Gastrocnemius medialis (tissue), 4 donors: ENCODE measurements around the gene BACH1. TPM values are rescaled to one million over a fixed set of nuclear protein-coding genes. Genes with fewer than 3 reads are reported as not detected.

Experiments used
- ATAC-seq, 2 donors: fragments of 150-250 bp; one replicate each; pipeline ENCODE4 v1.9.1; 2016
- DNase-seq, 2 donors: peaks; one replicate each; pipeline ENCODE4 v3.0.0-alpha.2; 2019
- H3K27ac ChIP-seq, 4 donors: fragments of 200-600 bp; sonication (generic); 1 replicate in 1 of 4; 2 replicates in 3 of 4; pipeline ENCODE4 v1.5.1; 2016 to 2018; ENCODE audit warnings: mild to moderate bottlenecking in 2 of 4, moderate library complexity in 1 of 4
- H3K27me3 ChIP-seq, 3 donors: fragments of 200-600 bp; sonication (generic) in 2 of 3; 1 replicate in 1 of 3; 2 replicates in 2 of 3; pipeline versions ENCODE4 v1.5.1 to v1.6.0; 2016 to 2019; ENCODE audit warnings: mild to moderate bottlenecking in 1 of 3, moderate library complexity in 1 of 3
- H3K36me3 ChIP-seq, 2 donors: fragments of 200-600 bp; sonication (generic) in 1 of 2; one replicate each; pipeline ENCODE4 v1.5.1; 2017 to 2018
- H3K4me1 ChIP-seq, 2 donors: fragments of 200-600 bp; sonication (generic) in 1 of 2; one replicate each; pipeline ENCODE4 v1.5.1; 2016 to 2017; ENCODE audit warnings: mild to moderate bottlenecking in 2 of 2
- H3K4me3 ChIP-seq, 4 donors: fragments of 200-600 bp; sonication (generic) in 3 of 4; 1 replicate in 1 of 4; 2 replicates in 3 of 4; pipeline ENCODE4 v1.5.1; 2016 to 2019; ENCODE audit warnings: mild to moderate bottlenecking in 2 of 4
- H3K9me3 ChIP-seq, 3 donors: fragments of 200-600 bp; sonication (generic) in 2 of 3; 1 replicate in 1 of 3; 2 replicates in 2 of 3; pipeline ENCODE4 v1.5.1; 2016 to 2019
- POLR2A ChIP-seq, 2 donors: fragments of 450-650 bp; IDR thresholded peaks; one replicate each; pipeline ENCODE4 v1.6.1; 2017; ENCODE audit warnings: antibody characterized with exemption in 2 of 2, mild to moderate bottlenecking in 2 of 2, moderate library complexity in 2 of 2
- in situ Hi-C, 4 donors: fragments of 200-750 bp; cut with MboI; loops; one replicate each; pipeline versions ENCODE4 v1.15.0 to v1.8.0; 2017; ENCODE audit warnings: low sequenced_read_pairs in 4 of 4
- intact Hi-C: fragments of 100-400 bp; cut with DNase I; formaldehyde crosslinking; loops from one replicate; pipeline ENCODE4 v1.15.1; 2023; ENCODE audit warnings: low total_unique reads
- total RNA-seq, 4 donors: library from RNA; depleted of rRNA; stranded (reverse); fragments of >200 nt; gene quantifications; one replicate each; pipeline versions ENCODE4 v1.1.0 to v1.2.3, GENCODE V29; 2016
- TF ChIP-seq, protein P1 (sequence below), 5 experiments: fragments of 450-650 bp in 3 of 5; fragments of 200-600 bp in 2 of 5; sonication (generic) in 2 of 5; IDR thresholded peaks in 4 of 5; conservative IDR thresholded peaks in 1 of 5; 1 replicate in 4 of 5; 2 replicates in 1 of 5; pipeline ENCODE4 v1.5.1; 2016 to 2019; ENCODE audit warnings: antibody characterized with exemption in 5 of 5, mild to moderate bottlenecking in 3 of 5, moderate library complexity in 3 of 5

Gene BACH1
- total RNA-seq, 4 donors from 2014 or later = 52.4 to 72.7 (median 62.7) TPM

DNA sequence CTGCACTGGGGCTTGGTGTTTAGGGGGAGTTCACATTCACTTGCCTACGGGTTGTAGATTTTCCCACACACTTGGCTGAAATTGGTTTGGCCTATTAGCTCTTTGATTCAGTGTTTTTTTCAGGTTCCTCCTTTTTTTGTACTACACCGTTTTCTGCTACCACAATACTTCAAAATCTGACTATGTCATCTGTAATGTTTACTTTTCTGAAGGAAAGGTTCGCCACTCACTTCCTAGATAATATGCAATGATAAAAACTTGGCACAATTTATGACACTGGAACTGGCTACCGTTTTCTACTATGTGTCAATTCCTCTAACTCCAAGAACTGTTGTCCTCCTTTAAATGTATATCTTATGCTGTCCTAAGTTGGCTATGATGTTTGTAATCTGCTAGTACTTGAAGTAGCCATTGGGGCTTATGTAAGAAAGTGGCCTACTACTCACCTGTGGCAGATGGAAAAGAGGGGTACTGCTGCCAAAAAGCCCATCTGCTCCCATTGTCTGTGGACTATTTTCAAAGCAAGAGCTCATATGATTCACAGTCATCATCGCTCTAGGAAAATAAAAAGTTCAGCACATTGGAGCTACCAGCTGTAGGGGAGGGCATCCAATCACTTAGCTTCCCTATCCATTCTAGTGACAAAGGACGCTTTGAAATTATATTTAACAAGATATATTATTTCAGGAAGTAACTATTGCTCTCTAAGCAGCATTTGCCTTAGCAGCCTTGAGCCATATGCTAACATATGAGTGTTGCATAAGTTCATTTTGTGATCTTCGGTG, 42.4 kb upstream of the BACH1 start:
- Histone ChIP-seq H3K9me3 (peaks cover 0 to 3% (median 0%) of the 10 kb centered on the region in 3 donors), H3K27me3 (no peaks in the 10 kb centered on the region), H3K27ac (no peak overlapping the region), H3K4me3 (no peak overlapping the region), H3K4me1 (no peaks in the 10 kb centered on the region), H3K36me3 (no peaks in the 10 kb centered on the region)
- DNase-seq (no peak), ATAC-seq (no peak)
- TF ChIP-seq POLR2A (IDR thresholded peaks at IDR 0.05) = no peak
- TF ChIP-seq, protein P1, sequence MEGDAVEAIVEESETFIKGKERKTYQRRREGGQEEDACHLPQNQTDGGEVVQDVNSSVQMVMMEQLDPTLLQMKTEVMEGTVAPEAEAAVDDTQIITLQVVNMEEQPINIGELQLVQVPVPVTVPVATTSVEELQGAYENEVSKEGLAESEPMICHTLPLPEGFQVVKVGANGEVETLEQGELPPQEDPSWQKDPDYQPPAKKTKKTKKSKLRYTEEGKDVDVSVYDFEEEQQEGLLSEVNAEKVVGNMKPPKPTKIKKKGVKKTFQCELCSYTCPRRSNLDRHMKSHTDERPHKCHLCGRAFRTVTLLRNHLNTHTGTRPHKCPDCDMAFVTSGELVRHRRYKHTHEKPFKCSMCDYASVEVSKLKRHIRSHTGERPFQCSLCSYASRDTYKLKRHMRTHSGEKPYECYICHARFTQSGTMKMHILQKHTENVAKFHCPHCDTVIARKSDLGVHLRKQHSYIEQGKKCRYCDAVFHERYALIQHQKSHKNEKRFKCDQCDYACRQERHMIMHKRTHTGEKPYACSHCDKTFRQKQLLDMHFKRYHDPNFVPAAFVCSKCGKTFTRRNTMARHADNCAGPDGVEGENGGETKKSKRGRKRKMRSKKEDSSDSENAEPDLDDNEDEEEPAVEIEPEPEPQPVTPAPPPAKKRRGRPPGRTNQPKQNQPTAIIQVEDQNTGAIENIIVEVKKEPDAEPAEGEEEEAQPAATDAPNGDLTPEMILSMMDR (IDR thresholded peaks at IDR 0.05 in 4 of 5, conservative IDR thresholded peaks at IDR 0.05 in 1 of 5) = no peak
- in situ Hi-C loops (no loop called here), intact Hi-C loops (no loop called here)

DNA sequence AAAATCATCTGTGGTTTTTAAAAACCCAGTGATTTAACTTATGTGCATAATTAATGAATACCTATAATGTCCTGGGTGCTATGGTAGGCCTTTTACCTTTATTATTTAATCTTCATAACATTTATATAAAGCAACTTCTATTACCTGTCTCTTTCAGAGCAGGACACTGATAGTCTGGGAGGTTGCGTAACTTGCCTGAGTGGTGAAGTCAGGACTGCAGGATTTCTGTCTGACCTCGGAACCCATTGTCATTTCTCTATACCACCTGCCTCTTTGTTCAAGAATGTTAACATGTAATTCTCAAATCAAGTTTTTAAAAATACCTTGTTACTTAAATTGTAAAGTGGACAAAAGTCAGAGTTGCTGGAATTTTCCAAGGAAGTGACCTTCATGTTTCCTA, 41.0 kb upstream of the BACH1 start:
- Histone ChIP-seq H3K9me3 (peaks cover 0 to 3% (median 0%) of the 10 kb centered on the region in 3 donors), H3K27ac (no peak overlapping the region), H3K4me3 (no peak overlapping the region), H3K27me3 (no peaks in the 10 kb centered on the region), H3K4me1 (no peaks in the 10 kb centered on the region), H3K36me3 (no peaks in the 10 kb centered on the region)
- in situ Hi-C loops (no loop called here), intact Hi-C loops (no loop called here)
- no peak for ATAC-seq
- DNase-seq = no peak
- no peak for TF ChIP-seq POLR2A (IDR thresholded peaks at IDR 0.05)
- TF ChIP-seq, protein P1 (IDR thresholded peaks at IDR 0.05 in 4 of 5, conservative IDR thresholded peaks at IDR 0.05 in 1 of 5) = no peak

DNA sequence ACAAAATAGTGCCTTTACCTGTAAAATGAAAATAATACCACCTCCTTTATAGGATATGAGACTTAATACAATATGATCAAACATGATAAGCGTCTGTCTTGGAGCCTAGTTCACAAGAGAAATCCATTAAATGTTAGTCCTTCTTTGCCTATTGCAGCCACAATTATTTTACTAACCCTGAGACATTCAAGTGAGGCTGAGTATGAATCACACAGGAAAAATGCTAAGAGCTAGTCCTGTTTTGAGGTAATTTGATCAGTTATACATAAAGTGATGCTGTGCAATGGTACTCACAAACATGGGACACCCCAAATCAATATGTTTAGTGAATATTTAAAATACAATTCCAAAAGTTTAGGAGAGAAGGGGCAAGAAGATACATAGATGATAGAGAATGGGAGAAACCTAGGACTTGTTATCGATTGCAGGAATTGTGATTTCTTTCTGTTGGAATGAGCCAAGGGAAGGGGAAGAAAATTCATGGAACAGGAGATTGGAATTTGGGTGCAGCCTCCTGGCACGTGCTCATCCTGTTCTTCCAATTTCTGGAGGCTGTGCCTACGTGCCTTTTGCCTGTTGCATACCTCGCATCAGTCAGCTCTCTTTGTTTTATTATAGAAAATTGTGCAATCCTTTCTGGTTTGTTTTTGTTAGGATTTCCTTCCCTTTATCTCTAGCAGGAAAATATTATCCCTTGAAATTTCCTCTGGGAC, 39.9 kb upstream of the BACH1 start:
- intact Hi-C loops = no loop called here
- Histone ChIP-seq H3K4me3 (no peak overlapping the region), H3K27me3 (no peaks in the 10 kb centered on the region), H3K4me1 (no peaks in the 10 kb centered on the region), H3K27ac (no peak overlapping the region), H3K9me3 (peaks cover 0 to 3% (median 0%) of the 10 kb centered on the region in 3 donors), H3K36me3 (no peaks in the 10 kb centered on the region)
- TF ChIP-seq, protein P1 (IDR thresholded peaks at IDR 0.05 in 4 of 5, conservative IDR thresholded peaks at IDR 0.05 in 1 of 5) = no peak
- no peak for TF ChIP-seq POLR2A (IDR thresholded peaks at IDR 0.05)
- DNase-seq (no peak), ATAC-seq (no peak)
- in situ Hi-C loops = no loop called here

DNA sequence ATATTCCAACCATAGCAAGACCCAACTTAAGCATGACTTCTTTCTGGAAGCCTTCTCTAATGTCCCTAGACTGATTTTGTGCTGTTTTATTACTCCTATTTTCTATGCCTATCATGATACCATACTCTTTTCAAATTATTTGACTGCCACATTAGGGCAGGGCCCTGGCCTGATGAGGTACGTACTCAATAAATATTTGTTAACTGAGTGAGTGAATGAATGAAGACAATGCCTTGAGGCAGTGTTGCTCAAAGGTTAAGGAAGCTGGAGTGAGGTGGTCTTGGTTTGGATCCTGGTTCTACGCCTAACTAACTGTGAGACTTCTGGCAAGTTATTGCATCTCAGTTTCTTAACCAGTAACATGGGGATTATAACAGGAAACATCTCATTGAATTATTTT, 38.3 kb upstream of the BACH1 start:
- Histone ChIP-seq H3K4me3 (no peak overlapping the region), H3K27me3 (no peaks in the 10 kb centered on the region), H3K27ac (no peak overlapping the region), H3K9me3 (no peaks in the 10 kb centered on the region), H3K4me1 (no peaks in the 10 kb centered on the region), H3K36me3 (no peaks in the 10 kb centered on the region)
- TF ChIP-seq, protein P1 (IDR thresholded peaks at IDR 0.05 in 4 of 5, conservative IDR thresholded peaks at IDR 0.05 in 1 of 5) = no peak
- TF ChIP-seq POLR2A (IDR thresholded peaks at IDR 0.05) = no peak
- in situ Hi-C loops = no loop called here
- no peak for DNase-seq
- no peak for ATAC-seq
- intact Hi-C loops = no loop called here
